HG03575 (cell line): ENCODE measurements around the gene NOTCH2.
"Not testable (repeated sequence)": the region's sequence is repeated elsewhere in the genome, so short reads cannot be mapped to it uniquely, and the experiment has no call there.

Experiments used
- ATAC-seq: cut with Tn5 transposase; IDR thresholded peaks from one replicate; pipeline ENCODE4 v1.9.1; 2021; ENCODE audit not compliant: unreplicated experiment, insufficient number of reproducible peaks, low FRiP score; ENCODE audit errors: extremely low read depth

Gene NOTCH2

GRCh38 chr1:119981496-119981895, 88.0 kb downstream of the NOTCH2 start:
- ATAC-seq, result no peak

DNA sequence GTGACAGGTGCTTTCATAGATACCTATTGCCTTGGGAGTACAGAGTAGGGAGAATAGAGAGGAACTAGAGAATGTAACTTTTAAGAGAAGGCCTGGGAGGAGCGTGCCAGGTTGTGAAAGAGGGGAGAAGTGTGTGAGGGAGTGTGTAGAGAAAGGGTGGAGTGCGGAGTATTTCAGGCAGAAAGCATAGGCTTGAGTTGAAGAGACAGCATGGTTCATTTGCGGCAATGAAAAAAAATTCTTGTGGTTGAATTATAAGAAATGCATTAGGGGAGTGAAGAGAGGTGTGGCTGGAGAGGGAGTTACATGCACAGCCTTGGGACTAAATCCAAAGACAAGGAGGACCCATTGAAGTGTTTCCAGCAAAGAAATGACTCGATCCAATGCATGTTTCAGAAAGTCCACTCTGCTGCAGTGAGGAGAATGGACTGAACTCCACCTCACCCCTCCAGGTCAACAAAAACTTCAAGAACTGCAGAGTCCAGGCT, 91.4 kb downstream of the NOTCH2 start:
- ATAC-seq, result no peak

DNA sequence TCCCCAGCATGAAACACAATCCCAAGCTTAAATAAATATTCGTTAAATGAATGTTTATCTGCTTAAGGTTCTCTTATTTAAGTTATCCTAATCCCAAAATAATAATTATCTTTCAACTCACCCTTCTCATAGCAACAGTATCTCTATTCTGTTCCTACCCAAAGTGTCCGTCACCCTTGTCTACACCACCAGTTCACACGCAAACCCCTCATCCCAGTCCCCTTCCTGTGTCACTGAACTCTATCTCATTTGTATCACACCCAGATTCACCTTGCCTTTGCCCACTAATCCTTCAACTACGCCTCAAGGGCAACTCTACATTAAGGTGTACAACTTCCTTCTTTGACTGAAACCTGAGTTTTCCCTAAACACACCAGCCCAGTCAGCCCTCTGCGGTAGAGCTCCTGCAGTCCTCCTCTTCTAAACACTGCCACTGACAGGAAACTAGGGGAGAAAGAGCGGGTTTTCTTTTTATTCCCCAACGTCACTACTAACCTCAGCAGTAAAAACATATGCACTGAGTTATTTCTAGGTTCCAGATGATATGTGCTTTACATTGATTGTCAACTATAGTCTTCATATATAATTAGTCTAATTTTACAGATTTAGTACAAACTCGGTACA, 92.2 kb downstream of the NOTCH2 start:
- not testable (repeated sequence) for ATAC-seq

DNA sequence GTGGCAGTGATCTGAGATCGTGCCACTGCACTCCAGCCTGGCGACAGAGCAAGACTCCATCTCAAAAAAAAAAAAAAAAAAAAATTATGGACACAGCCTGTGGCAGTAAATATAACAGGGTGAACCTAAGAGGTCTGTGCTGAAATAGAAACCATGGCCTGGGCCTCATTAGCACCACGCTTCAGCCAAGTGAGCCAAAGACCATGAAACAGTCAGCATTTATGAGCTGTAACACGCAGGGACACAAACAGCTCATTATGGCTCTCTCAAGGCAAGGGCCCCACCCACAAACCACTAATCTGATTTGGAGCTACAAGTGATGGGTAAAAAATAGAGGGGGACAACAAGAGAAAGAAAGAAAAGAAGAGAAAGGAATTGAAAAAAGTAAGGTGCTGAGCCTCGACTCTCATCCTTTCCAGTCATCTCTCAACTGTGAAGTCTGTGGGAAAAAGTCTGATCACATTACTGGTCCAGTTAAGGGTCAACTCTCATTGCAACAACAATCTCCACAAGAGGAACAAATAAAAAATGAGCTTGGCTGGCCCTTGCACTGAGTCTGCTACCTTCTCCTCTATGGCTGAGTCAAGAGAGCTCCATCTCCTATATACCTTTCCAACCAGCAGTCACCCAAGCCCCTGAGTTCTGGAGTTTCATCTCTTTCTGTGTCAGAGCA, 93.7 kb downstream of the NOTCH2 start:
- ATAC-seq, result not testable (repeated sequence)

DNA sequence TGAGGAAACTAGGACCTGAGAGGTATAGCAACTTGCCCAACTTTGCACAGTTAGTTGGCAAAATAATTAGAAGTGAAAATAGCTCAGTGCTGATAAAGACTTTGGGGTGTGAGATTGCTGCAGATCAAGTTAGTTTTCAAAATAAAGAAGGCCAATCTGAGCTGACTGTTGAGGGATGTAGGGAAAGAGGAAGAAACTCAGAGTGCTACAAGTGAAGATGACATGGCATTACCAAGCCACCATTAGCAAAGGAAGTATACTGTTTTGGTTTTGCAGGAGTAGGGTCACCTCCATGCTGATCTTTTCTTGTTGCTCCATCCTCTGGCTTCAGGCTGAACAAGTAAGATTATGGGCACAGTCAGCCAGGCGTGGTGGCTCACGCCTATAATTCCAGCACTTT, 94.5 kb downstream of the NOTCH2 start:
- ATAC-seq, result no peak

GRCh38 chr1:119974013-119974412, 95.4 kb downstream of the NOTCH2 start:
- no peak for ATAC-seq

- ATAC-seq, result no peak
These were observed 97.5 kb downstream of the NOTCH2 start for GRCh38 chr1:119971710-119972570.

DNA sequence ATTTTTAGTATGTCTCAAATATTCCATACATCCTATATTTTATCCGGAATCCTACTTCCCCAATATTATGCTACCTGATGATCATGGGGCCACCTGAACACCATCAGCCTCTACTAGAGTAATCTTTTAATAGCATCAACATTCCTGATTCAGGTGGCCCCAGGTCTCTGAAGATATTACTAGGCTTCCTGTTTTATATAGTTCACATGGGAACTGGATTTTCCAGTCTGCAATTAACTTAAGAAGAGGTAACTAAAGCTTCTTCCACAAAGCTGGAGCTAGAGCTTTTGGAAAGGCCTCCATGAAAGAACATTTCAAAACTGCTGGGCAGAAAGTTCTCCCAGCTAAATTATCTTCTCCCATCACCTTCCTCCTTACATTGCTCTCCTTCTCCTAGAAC, 100.9 kb downstream of the NOTCH2 start:
- no peak for ATAC-seq

DNA sequence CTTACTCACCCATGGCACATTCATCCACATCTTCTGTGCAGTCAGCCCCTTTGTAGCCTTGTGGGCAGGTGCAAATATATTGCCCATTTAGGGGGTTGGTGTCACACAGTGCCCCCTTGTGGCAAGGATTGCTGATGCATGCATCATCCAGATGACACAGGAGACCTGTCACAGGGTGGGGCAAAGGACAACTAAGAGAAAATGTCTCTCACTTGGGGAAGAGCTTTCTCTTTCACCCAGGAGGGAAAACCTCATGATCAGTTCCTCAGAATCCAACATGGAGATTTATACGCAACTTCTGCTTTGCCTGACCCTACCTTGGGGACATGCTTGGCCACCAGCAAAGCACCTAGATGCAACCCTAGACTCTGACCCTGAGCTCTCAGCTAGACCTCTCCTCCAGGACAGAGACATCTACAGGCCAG, 101.4 kb downstream of the NOTCH2 start:
- ATAC-seq, result no peak

DNA sequence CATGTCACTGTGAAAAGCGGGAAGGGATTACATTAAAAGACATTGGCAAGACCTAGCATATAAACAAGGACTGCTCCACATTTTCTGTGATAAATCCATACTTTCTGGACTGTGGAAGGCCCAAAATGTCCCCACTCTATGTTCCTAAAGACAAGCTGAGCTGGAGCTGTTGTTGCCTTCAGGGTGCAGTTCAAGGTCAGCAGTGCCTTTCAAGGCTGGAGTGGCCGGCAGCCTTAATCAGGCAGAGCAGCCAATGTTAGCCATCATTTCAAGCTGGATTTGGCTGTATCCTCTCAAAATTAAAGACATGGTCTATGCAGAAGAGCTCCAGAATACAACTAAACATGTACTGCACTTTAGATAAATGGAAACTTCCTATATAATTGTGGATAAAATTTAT, 102.8 kb downstream of the NOTCH2 start:
- ATAC-seq, result no peak

DNA sequence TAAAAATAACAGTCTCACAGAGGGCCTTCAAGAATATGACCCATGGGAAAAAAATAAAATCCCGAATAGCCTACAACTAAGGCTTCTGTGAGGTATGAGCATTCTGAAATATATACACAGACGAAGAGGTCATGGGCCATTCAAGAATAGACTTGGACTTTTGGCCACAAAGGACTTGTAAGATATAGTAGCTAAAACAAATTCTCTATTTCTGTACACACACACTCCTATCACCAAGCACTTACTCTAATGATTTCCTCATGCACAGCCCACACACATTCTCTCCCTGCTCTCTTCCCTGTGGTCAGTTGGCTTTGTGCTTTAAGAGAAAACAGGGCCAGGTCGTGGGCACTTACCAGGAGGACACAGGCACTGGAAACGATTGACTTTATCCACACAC, 103.4 kb downstream of the NOTCH2 start:
- ATAC-seq, result no peak

DNA sequence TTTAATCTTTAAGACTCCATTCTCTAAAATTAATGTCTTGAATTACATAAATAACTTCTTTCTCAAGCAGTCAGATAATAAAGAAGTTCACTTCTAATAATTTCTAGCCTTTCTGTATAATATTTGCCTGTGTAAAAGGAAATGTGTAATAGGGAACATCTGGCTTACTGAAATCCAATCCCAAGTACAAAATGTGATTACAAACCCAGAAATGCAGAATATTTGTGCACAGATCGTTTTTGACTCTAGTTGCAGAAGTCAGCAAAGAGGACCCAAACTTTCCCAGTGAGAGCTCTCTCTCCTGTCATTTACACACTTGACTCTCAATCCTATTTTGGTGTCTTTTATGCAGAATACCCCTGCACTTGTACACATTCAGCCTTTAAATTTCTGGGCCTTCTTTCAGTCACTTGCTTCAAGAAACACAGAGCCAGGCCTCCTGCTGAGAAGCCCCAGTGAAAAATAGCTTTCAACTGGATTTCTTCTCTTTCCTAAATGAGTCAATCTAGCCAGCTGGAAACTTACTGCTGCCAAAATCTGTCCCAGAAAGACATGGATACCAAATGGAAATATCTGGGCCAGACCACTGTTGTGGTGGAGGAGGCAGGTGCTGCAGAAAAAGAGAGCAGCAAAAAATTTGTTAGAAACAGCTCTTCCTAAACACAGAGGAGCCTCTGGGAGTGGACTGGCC, 104.6 kb downstream of the NOTCH2 start:
- ATAC-seq, result no peak

- no peak for ATAC-seq
These were observed 107.0 kb downstream of the NOTCH2 start for GRCh38 chr1:119962296-119962968.

- no peak for ATAC-seq
These were observed 109.0 kb downstream of the NOTCH2 start for GRCh38 chr1:119960501-119960900.

GRCh38 chr1:119959268-119960220, 109.9 kb downstream of the NOTCH2 start:
- ATAC-seq, result no peak

GRCh38 chr1:119958223-119958622, 111.2 kb downstream of the NOTCH2 start:
- no peak for ATAC-seq

DNA sequence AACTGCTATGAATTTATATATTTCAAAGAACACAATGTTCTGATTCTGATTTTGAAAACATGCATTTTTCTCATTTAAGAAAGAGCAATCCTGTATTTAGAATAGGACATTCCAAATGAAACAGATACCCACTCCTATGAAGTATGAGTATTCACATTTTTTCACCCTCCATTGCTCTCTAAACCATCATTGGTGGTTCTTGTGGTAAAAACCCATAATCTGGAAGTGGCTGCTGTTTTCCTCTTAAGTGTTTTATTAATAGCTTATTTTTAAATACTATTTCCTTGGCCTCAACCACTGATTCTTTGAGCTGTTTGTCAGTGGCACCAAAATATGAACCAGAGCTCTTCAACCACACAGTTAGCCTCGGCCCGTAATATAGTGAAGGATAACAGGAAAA, 113.2 kb downstream of the NOTCH2 start:
- ATAC-seq, result no peak
